GM21381 (cell line): Measurements from ENCODE around the gene SCARF1.
"Not testable (repeated sequence)": the region's sequence is repeated elsewhere in the genome, so short reads cannot be mapped to it uniquely, and the experiment has no call there.

Experiments used
- ATAC-seq: cut with Tn5 transposase; IDR thresholded peaks from one replicate; pipeline ENCODE4 v1.9.1; 2021; ENCODE audit warnings: mild to moderate bottlenecking, moderate library complexity; ENCODE audit not compliant: unreplicated experiment

SCARF1 gene, protein sequence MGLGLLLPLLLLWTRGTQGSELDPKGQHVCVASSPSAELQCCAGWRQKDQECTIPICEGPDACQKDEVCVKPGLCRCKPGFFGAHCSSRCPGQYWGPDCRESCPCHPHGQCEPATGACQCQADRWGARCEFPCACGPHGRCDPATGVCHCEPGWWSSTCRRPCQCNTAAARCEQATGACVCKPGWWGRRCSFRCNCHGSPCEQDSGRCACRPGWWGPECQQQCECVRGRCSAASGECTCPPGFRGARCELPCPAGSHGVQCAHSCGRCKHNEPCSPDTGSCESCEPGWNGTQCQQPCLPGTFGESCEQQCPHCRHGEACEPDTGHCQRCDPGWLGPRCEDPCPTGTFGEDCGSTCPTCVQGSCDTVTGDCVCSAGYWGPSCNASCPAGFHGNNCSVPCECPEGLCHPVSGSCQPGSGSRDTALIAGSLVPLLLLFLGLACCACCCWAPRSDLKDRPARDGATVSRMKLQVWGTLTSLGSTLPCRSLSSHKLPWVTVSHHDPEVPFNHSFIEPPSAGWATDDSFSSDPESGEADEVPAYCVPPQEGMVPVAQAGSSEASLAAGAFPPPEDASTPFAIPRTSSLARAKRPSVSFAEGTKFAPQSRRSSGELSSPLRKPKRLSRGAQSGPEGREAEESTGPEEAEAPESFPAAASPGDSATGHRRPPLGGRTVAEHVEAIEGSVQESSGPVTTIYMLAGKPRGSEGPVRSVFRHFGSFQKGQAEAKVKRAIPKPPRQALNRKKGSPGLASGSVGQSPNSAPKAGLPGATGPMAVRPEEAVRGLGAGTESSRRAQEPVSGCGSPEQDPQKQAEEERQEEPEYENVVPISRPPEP

DNA sequence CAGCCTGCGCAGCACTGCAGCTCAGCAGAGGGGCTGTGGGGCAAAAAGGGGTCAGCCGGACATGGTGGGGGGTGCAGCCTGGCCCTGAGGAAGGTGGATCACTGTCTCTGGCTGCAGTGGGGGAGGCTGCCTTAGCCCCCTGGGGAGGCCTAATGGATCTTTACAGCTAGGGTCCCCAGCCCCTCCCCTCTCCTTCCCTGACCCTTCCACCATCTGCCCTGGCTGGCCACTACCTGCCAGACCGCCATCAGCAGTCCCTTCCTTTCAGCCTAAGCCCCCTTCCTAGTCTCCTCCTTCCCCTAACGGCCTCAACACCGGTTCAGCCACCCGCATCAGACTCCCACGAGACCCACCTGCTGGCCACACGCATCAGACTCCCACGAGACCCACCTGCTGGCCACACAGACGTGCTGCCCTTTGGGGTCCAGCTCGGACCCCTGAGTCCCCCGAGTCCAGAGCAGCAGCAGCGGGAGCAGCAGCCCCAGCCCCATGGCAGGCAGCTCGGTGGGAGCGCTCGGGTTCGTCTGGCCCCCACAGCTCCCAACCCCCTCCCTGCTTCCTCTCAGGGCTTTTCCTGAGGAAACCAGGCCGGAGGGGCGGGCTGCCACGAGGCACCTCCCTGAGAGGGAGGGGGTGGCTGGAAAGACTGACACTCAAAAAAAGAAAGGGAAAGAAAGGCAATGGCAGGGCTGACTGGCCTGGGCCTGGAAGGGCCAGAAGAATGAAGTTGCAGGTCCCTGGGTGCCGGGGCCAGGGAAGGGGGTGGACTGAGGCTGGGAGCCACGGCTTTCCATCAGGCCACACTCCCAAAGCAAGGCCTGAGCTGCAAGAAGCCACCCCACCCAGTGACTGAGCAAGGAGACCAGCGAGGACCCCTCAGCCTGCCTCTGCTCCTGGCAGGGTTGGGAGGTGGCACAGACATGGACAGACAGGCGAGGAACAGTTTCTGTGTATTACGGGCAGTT, at the start of gene SCARF1:
TSS of gene SCARF1 (minus strand) at position 526 of the 965 bp plus-strand sequence. CDS start at position 491, 35 bp downstream.
- ATAC-seq, result no peak

DNA sequence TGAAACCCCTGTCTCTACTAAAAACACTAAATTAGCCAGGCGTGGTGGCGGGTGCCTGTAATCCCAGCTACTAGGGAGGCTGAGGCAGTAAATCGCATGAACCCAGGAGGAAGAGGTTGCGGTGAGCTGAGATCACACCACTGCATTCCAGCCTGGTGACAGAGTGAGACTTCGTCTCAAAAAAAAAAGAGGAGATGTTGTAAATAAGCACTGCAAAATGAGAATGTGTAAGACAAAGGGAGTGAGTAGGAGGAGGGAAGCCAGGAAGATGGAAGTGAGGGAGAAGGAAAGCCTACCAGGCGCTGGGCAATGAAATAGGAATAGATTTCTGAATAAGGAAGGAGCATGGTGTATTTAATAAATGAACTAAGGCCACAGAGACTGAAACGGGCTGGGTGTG, 47.8 kb upstream of the SCARF1 start:
- no peak for ATAC-seq

DNA sequence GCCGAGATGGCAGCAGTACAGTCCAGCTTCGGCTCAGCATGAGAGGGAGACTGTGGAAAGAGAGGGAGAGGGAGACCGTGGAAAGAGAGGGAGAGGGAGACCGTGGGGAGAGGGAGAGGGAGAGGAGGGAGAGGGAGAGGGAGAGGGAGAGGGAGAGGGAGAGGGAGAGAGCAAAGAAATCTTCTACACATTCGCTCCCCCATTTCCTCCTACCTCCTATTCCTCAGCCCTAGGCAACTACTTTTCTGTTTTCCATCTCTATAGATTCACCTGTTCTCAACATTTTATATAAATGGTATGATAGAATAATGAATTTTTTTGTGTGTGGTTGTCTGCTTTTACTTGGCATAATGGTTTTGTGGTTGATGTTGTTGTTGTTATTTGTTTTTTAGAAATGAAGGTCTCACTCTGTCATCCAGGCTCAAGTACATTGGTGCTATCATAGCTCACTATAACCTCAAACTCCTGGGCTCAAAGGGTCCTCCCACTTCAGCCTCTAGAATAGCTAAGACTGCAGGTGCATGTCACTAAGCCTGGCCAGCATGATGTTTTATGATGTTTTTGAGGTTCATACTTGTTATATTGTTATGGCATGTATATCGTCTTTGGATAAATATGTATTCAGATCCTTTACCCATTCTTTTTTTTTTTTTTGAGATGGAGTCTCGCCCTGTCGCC, 45.2 kb upstream of the SCARF1 start:
- ATAC-seq, result no peak

DNA sequence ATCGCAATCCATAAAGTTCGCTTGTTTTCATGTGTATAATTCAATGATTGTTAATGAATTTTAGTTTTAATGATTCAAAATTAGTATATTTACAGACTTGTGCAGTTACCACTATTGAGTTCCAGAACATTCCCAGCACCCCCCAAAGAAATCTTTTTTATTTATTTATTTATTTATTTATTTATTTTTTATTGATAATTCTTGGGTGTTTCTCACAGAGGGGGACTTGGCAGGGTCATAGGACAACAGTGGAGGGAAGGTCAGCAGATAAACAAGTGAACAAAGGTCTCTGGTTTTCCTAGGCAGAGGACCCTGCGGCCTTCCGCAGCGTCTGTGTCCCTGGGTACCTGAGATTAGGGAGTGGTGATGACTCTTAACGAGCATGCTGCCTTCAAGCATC, 42.9 kb upstream of the SCARF1 start:
- not testable (repeated sequence) for ATAC-seq

GRCh38 chr17:1686086-1686485, 40.6 kb upstream of the SCARF1 start:
- ATAC-seq, result no peak

- ATAC-seq, result peak; percentile 98
Measured at GRCh38 chr17:1684378-1685189, 39.1 kb upstream of the SCARF1 start, which contains the start of gene PRPF8. PRPF8 (minus strand) TSS chr17:1684867; CDS start chr17:1684571, 296 bp downstream.

DNA sequence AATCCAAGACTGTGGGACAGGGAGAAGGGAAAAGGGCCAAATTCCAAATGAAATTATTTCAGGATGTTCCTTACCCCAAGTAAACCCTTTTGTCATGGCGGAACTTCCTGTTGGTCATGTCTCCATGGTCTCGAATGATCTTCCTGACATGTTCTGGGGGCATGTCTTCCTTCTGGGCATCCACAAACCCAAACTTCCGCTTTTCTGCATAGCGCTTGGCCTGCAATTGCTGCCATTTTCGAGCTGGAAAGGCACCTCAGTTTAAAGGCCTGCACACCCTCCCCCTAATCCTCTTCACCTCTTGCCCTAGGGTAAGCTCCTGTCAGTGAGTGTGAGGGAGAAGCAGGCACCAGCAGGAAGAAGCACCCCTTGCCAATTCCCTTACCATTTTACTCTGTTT, 37.9 kb upstream of the SCARF1 start:
- ATAC-seq, result no peak

GRCh38 chr17:1676401-1676800, 30.9 kb upstream of the SCARF1 start:
- no peak for ATAC-seq

DNA sequence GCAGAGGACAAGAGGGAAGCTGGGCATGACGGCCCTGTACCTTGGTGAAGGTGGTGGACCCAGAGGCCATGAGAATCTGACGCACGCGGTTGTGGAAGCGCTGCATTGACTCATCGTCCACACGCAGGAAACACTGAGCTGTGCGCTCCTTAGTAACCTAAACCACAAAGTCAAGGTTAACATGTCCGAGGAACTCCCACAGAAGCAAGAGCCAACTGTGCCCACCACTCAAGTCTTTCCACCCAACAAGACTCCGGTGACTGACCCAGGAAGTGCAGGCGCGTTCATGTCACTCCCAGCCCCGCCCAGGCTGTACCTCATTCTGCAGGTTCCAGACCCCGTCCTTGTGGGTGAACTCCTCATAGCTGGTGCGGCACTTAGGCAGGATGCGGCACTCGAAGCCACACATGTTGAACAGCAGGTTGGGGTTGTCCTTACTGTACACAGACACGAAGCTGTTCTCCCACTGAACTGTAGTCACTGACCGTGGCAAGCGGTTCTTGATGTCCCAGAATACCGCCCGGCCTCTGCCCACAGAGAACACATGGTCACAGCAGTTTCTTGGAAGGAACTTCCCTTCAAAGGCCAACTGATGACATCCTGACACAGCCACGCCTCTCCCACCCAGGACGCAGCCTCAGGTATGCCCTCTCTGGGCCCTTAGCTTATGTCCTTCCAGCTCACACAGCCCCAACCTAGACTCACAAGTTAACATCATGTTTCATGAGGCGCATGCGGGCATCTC, 27.7 kb upstream of the SCARF1 start:
- ATAC-seq, result no peak

- ATAC-seq, result not testable (repeated sequence)
Measured at GRCh38 chr17:1663934-1664333, 18.4 kb upstream of the SCARF1 start.

DNA sequence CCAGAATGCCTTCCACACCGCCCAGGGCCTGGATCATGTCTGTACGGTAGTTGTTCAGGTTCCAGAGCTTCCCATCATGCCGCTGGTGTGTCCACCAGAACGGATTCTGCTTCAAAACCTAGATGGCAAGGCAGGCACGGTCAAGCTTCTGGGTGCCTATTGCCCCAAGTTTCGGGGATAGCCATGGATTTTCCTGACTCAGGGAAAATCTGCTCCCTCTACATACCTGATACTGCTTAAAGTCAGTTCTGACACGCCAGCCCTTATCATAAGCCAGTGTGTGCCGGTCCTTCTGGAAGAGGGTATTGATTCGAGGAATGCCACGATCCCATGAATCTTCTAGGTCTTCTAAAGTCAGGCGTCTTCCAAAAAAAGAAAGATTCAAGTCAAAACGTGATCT, 15.5 kb upstream of the SCARF1 start:
- ATAC-seq, result no peak

DNA sequence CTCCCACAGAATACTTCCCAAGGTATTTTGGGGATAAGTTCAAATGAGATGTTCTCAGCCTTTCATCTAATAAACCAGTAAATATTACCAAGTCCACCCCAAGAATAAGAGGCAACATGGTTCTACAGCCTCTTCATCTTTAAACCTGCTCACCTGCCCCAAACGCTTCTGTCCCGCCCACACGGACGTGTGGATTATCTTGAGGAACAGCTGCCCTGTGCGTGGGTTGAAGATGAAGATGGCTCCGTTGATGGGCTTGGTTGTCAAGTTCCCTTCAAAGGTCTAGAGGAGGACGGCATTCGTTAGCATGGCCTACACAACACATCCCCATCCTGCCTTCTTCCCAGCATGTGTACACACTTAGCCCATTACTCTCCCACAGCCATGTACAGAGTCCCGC, 12.6 kb upstream of the SCARF1 start:
- no peak for ATAC-seq

GRCh38 chr17:1653735-1654134, 8.2 kb upstream of the SCARF1 start:
- no peak for ATAC-seq

DNA sequence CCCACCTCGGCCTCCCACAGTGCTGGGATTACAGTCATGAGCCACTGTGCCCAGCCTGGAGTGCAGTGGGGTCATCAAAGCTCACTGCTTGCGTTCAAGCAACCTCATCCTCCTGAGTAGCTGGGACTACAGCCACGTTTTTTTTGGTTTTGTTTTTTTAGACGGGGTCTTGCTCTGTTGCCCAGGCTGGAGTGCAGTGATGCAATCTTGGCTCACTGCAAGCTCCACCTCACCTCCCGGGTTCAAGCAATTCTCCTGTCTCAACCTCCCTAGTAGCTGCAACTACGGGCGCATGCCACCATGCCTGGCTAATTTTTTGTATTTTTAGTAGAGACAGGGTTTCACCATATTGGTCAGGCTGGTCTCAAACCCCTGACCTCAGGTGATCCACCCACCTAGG, 7.3 kb upstream of the SCARF1 start:
- ATAC-seq, result not testable (repeated sequence)

GRCh38 chr17:1651559-1651844, 6.0 kb upstream of the SCARF1 start:
- no peak for ATAC-seq

GRCh38 chr17:1650731-1651558, 5.4 kb upstream of the SCARF1 start:
- ATAC-seq, result no peak

DNA sequence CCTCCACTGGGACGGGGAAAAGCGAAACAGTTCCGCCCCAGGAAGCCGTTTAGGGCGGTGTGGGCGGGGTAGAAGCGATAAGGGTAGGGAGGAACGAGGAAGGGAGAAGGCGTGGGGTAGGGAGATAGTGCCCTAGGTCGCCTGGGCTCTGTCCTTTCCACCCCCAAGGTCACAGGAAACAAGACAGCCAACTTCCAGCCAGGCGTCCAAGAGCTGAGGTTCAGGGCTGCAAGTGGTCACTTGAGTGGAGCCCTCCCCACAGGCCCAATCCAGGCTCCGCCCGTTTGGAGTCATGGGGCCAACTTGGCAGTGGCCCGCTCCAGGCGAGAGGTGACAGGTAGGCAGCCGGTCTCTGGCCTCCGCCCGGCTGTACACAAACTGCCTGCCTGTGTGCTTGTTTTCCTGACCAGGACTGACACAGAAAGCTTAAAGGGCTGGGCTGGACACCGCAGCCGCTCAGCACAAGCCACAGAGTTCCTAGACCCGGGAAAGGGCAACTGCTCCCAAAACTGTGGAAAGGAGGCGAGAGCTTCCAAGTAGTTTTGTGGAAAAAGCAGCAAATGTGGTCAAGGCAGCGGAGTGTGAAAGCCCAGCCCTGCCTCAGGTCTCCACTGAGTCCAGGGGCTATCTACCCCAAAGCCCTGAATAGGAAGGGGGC, 4.4 kb upstream of the SCARF1 start, which contains the start of gene RILP:
TSS of gene RILP (minus strand) at position 23 of the 658 bp plus-strand sequence. CDS start 62 bp downstream, outside the sequence.
- no peak for ATAC-seq
